ENCODE results near the gene PI4KA.
"Not testable (repeated sequence)": the region's sequence is repeated elsewhere in the genome, so short reads cannot be mapped to it uniquely, and the experiment has no call there.

DNA sequence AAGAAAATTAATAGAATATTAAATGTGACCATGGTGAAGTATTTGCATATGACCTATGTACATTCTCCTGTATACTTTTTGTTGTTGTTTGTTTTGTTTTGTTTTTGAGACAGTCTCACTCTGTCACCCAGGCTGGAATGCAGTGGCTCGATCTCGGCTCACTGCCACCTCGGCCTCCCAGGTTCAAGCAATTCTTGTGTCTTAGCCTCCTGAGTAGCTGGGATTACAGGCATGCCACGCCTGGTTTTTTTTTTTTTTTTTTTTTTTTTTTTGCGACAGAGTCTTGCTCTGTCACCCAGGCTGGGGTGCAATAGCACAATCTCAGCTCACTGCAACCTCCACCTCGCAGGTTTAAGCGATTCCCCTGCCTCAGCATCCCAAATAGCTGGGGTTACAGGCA lies 39.1 kb upstream of the PI4KA start:
- TF ChIP-seq, protein P1, sequence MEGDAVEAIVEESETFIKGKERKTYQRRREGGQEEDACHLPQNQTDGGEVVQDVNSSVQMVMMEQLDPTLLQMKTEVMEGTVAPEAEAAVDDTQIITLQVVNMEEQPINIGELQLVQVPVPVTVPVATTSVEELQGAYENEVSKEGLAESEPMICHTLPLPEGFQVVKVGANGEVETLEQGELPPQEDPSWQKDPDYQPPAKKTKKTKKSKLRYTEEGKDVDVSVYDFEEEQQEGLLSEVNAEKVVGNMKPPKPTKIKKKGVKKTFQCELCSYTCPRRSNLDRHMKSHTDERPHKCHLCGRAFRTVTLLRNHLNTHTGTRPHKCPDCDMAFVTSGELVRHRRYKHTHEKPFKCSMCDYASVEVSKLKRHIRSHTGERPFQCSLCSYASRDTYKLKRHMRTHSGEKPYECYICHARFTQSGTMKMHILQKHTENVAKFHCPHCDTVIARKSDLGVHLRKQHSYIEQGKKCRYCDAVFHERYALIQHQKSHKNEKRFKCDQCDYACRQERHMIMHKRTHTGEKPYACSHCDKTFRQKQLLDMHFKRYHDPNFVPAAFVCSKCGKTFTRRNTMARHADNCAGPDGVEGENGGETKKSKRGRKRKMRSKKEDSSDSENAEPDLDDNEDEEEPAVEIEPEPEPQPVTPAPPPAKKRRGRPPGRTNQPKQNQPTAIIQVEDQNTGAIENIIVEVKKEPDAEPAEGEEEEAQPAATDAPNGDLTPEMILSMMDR (IDR thresholded peaks at IDR 0.05), result not testable (repeated sequence)
- not testable (repeated sequence) for TF ChIP-seq POLR2AphosphoS5 (IDR thresholded peaks at IDR 0.05; ENCODE audit: low read depth, low read length); SIN3A (IDR thresholded peaks at IDR 0.05; ENCODE audit: borderline replicate concordance, insufficient read depth, low read depth, low read length); TCF7L2 (IDR thresholded peaks at IDR 0.05; ENCODE audit: low read depth, low read length)
